ENCODE data around the gene TOP1.

TOP1 gene

GRCh38 chr20:41004531-41005360 is 23.9 kb upstream of the TOP1 start:
- DNase-seq, result no peak

- no peak for DNase-seq
Observed at GRCh38 chr20:41005361-41005729, 23.3 kb upstream of the TOP1 start.

GRCh38 chr20:41006126-41006935 is 22.3 kb upstream of the TOP1 start:
- no peak for DNase-seq

GRCh38 chr20:41006936-41007474 is 21.6 kb upstream of the TOP1 start:
- DNase-seq, result no peak

GRCh38 chr20:41007481-41007880 is 21.1 kb upstream of the TOP1 start:
- no peak for DNase-seq

- DNase-seq, result no peak
Observed at GRCh38 chr20:41009946-41010345, 18.7 kb upstream of the TOP1 start.

GRCh38 chr20:41011551-41012067 is 17.0 kb upstream of the TOP1 start:
- peak; percentile 60 for DNase-seq

- no peak for DNase-seq
Observed at GRCh38 chr20:41014561-41015088, 14.0 kb upstream of the TOP1 start.

GRCh38 chr20:41017448-41018042 is 11.1 kb upstream of the TOP1 start:
- no peak for DNase-seq

GRCh38 chr20:41018153-41018552 is 10.5 kb upstream of the TOP1 start:
- DNase-seq, result no peak

GRCh38 chr20:41023549-41023948 is 5.1 kb upstream of the TOP1 start:
- DNase-seq, result no peak

GRCh38 chr20:41027366-41027765 is 1.3 kb upstream of the TOP1 start:
- no peak for DNase-seq

- no peak for DNase-seq
Observed at GRCh38 chr20:41027872-41028358, 707 bp upstream of the TOP1 start.

- no peak for DNase-seq
Observed at GRCh38 chr20:41029150-41029901, 704 bp downstream of the TOP1 start.

GRCh38 chr20:41030061-41030460 is 1.4 kb downstream of the TOP1 start:
- no peak for DNase-seq

- DNase-seq, result no peak
Observed at GRCh38 chr20:41030531-41031242, 2.1 kb downstream of the TOP1 start.

GRCh38 chr20:41031243-41031619 is 2.6 kb downstream of the TOP1 start:
- no peak for DNase-seq

- no peak for DNase-seq
Observed at GRCh38 chr20:41032271-41032670, 3.6 kb downstream of the TOP1 start.

GRCh38 chr20:41034239-41034638 is 5.6 kb downstream of the TOP1 start:
- no peak for DNase-seq

- DNase-seq, result no peak
Observed at GRCh38 chr20:41035207-41035606, 6.6 kb downstream of the TOP1 start.

- DNase-seq, result no peak
Observed at GRCh38 chr20:41037179-41037578, 8.6 kb downstream of the TOP1 start.
